ENCODE measurements around the gene C9orf153.

C9orf153 gene

DNA sequence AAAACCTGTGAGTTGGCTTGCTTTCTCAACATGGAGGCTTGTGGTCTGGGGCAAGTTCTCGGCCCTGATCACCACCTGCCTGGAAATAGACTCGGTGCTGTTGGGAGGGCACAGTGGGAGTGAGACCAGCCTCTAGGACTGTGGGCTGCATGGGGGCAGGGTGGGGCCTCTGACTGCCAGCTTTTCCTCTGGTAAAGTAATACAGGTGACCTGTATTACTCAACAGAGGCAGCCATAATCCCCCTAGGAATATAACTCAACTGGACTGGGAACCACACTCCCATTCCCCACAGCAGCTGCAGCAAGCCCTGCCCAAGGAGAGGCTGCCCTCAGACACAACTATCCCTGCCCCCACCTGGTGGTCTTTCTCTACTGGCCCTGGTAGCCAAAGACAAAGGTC lies 72.8 kb downstream of the C9orf153 start:
- DNase-seq = no peak

DNA sequence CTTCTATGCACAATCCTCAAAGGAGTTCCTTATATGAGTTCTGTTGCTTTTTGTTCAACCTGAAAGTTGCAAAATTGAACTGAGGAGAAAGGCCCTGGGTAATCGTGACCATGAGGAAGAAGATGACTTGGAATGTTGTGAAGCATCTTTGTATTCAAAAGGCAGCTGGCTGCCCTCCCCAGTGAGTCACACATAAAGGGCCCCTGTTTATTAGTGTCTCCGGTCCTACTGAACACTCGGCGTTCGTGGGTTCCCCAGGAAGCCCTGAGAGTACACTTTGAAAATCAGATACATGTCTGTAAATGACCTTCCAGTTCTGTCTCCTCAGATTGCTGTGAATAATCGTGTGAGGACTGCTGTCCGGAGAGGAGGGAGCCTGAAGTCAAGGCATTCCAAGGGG lies 73.6 kb downstream of the C9orf153 start:
- no peak for DNase-seq

DNA sequence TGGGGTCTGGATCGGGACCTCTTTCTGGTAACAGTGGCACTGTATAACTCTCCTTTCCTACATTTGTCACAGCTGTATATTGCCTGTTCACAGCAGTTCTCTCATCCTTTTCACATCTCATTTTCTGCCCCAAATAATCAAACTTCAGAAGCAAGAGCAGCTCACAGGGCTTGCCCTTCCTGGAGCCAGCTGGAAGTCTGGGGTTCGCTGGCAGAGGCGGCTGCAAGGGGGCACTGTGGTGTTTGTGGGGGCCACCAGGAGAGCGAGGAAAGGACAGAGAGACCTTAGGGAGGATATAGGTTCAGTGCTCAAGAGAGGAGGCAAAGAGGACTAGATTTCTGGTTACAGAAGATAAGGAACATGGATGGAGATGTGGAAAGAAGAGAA lies 75.3 kb downstream of the C9orf153 start:
- no peak for DNase-seq

DNA sequence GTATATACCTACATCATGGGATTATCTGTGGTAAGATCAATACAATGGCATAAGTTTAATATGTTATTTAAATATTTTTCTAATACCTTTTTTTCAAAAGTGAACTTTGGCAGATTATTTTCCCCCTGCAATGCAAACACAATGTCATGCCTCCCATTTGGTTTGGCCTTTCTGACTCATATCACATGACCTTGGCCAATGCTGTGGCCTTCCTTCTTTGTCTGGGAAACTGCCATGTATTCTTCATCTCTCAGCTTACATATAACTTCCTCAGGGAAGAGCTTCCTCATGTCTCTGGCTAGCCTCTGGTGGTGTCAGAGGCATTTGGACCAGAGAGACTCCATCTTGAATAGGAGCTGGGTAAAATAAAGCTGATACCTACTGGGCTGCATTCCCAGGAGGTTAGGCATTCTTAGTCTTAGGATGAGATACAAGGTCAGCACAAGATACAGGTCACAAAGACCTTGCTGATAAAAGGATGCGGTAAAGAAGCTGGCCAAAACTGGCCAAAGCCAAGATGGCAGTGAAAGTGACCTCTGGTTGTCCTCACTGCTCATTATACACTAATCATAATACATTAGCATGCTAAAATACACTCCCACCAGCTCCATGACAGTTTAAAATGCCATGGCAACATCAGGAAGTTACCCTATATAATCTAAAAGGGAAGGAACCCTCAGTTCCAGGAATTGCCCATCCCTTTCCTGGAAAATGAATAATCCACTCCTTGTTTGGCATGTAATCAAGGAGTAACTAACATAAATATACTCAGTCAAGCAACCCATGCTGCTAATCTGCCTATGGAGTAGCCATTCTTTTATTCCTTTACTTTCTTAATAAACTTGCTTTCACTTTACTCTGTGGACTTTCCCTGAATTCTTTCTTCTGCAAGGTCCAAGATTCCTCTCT lies 76.0 kb downstream of the C9orf153 start:
- no peak for DNase-seq

DNA sequence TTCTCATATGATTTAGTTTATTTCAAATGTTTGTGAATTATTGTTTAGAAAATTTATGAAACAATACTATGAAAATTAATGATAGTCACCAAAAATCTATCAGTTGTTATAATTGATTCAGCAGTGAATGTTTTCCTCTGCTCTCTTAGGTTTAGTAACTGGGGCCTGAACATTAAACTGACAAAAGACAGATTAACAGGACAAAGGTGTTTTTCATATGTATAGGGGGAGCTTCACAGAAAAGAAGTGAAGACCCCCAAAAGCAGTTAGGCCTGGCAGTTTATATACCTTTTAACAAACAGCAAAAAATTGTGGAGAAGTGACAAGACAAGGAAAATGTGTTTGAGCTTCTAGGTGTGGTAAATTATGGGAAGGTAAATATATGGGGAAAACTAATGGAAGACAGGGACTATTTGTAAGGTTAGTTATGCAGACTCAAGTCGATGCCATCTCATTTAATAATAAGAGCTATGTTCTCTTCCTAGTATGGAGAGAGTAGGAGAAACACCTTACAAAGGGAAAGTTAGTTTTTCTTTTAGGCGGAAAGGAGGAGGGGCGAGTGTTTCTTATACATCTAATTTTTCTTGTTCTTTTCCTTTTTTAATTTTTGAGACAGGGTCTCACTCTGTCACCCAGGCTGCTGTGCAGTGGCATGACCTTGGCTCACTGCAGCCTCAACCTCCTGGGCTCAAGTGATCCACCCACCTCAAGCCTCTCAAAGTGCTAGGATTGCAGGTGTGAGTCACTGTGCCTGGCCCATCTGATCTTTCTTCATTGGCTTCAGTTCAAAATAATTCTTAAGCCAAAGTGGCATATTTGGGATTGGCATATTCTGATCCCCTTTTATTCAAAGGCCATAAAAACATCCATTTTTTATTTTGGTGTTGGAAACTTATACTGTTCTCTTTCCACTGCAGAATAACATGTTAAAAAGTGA lies 77.8 kb downstream of the C9orf153 start:
- DNase-seq = no peak

DNA sequence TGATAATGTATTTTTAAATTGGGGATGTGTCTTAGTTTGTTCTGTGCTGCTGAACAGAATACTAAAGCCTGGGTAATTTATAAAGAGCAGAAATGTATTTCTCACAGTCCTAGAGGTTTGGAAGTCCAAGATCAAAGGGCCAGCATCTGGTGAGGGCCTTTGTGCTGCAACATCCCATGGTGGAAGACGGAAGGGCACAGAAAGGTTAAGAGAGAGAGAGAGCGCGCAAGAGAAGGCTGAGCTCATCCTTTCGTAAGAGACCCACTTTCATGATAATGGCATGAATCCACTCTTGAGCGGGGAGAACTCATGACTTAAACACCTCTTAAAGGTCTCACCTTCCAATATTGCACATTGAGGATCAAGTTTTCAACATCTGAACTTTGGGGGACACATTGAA lies 81.0 kb downstream of the C9orf153 start:
- DNase-seq = no peak

DNA sequence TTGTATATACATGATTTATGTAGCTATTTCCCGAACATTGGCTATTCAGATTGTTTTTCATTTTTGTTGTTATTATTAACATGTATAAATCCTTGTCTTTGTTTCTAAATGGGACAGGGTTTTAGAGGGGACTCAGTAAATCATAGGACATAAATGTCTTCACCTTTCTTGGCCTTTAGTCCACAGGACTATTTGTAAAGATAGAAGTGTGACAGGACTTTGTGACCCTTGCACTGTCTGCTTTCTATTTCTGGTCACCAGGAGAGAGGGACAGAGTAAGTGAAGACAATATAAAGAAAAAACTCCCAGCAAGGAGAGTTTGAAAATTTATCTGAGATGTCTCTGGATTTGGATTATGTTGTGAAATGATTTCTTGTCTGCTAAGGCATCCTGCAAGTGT lies 81.5 kb downstream of the C9orf153 start:
- no peak for DNase-seq

DNA sequence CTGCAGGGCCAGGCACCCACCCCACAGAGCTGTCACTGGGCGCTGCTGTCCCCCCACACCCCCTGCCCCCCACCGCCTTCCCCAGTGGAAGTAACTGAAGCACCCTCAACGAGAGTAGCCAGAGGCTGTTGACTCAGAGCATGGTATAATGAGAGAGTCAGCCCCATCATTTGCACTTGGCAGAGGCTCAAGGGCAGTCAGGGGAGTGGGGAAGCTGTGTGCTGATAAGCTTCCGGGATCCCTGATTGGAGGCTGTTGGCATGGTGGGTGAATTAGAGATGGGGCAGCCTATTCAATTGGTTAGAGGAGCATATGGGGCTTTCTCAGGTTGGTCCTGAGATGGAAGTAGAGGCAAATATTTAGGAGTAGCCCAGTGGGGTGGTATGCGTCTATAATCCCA lies 83.0 kb downstream of the C9orf153 start:
- no peak for DNase-seq

DNA sequence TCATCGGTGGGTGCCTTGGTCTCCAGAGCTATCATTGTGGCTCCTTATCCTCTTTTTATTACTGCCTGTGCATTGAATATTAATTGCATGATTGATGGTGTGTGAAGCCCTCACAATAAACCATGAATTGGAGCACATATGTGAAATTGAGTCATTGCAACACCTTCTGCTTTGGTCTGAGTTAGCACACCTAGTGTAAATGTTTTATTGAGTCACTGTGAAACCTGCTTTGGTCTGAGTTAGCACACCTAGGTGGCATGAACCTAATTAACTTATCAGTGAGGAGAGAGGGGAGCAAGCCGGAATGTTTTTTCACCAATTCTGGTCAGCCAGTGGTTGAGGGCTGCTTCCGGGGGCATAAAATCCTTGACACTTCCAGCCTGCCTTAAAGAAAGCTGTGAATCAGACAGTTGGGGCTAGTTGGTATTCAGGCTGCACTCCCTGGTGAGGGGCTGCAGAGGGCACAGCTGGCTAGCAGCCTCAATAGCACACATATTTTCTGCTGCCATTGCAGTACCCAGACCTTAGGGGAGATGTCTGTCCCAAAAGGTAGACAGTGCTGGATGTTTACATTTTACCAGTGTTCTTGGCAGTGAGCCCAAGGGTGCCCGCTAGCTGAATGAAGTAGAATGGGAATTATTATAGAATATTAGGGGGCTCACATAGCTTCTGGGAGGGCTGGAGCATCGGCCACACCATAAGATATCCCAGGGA lies 83.6 kb downstream of the C9orf153 start:
- no peak for DNase-seq

DNA sequence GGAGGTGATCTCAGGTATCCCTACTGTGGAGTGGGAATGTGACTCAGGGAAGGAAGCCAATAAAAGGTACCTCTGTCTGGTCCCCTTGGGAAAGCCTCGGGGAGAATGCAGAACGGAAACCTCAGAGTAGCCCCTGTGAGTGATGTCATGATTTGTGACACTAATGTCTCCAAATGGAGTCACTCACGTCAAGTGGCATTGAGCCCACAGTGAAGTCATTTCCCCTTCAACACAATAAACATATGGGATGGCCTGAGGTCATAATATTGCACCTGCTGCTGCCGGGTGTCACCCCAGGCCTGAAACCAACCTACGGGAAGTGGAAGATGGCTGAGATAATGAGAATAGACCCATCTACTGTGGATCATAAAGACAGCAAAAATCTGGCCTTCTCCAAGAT lies 84.2 kb downstream of the C9orf153 start:
- no peak for DNase-seq
